SKM-1 treated with dmso at 0.1 percent for 144 hours (cell line): ENCODE data around the gene TFPI.

Experiments
- DNase-seq: peaks from one replicate; lab custom pipeline; 2025; ENCODE audit not compliant: unreplicated experiment; lab: John Stamatoyannopoulos, UW

The TFPI gene

GRCh38 chr2:187470698-187471097 lies 83.5 kb downstream of the TFPI start:
- no peak for DNase-seq

DNA sequence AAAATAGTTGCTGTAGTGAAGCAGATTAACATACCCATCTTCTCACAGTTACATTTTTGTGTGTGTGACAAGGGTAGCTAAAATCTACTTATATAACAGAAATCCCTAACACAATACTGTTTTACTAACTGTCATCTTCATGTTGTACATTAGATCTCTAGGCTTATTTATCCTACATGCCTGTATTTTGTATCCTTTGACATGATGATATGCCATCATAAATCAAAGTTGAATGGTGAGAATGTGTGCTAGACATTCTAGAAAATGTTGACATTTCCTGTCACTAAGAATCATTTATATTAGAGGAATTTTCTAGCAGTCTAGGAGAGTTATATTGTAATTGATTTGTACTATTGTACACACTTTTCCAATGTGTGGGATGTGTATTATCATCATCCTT lies 84.7 kb downstream of the TFPI start:
- no peak for DNase-seq

DNA sequence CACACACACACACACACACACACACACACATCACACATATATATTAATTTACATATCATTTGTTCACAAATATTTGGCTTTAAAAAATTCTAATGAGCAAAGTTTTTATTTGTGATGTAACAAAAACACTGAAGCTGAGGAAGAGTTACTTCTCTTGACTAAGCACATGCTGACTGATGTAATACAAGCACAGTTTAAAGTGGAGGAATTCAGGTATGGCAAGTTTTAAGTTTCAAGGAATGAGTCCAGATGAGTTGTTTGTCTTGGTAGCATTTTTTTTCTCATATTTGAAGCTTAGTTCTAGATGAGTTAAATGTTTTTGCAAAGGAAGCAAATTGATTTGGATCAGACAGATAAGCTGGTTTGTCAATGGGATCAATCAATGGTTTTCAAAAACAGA lies 86.0 kb downstream of the TFPI start:
- no peak for DNase-seq

- DNase-seq: no peak
Observed at GRCh38 chr2:187466129-187466792, 88.0 kb downstream of the TFPI start.

DNA sequence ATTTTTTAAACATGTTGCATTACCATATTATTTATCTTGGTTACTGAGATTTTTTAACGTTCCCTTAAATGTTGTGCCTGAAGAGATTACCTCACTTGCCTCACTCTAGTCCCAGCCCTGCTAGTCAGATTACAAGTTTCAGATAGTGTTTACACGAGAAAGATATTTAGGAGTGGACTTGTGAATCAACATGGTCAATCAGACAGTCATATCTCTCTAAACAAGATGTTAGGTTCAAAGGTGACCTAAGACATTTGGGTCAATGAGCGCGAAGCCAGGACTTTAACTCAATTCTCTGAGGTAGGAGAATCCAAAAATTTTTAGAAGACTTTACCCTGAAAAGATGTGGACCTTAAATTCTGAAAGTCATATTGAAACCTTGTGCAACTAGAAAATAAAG lies 91.4 kb downstream of the TFPI start:
- no peak for DNase-seq

- DNase-seq: no peak
Observed at GRCh38 chr2:187461294-187462261, 92.7 kb downstream of the TFPI start.

GRCh38 chr2:187459256-187459655 lies 95.0 kb downstream of the TFPI start:
- DNase-seq: no peak

DNA sequence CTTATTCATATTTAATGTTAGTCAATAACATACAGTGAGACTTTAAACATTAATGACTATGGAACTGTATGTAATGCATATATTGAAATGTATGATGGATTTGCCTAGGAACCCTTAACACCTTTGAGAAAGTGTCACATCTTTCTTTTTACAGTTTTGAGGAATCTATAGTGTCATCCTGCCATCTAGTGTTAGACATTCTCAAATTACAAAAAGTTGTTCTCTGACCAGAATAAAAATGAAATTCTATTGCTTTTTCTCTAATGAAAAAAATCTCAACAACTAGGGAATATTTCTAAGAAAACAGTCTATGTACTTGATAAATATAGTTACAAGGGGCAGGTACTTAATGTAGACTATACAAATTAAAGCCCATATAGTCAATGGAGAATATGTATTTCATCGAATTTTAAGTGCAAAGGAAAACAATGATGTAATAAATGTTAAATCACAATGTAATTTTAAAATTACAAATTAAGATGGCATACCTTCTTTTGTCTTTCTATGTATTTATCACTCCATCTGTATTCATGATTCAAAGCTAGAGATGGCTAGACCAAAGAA lies 101.1 kb downstream of the TFPI start:
- DNase-seq: peak; percentile 35

- DNase-seq: no peak
Observed at GRCh38 chr2:187451510-187451909, 102.7 kb downstream of the TFPI start.

- no peak for DNase-seq
Observed at GRCh38 chr2:187447336-187447735, 106.9 kb downstream of the TFPI start.

DNA sequence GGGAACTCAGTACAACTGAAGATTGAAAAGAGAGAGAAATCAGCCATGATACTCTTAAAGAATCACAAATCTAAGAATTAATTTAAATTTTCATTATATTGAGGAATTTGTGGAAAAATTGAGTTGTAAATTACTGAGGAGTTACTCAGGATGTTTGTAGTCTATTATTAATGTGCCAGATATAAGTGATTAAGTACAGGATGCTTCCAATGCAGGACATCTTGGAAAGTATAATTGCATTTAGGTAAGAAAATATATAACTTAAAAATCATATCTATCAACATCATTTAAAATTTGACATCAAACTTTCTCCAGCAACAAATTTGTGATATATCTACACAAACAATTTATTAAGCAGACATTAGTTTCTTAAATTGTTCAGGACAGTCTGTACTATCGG lies 107.5 kb downstream of the TFPI start:
- no peak for DNase-seq

- no peak for DNase-seq
Observed at GRCh38 chr2:187445051-187445450, 109.2 kb downstream of the TFPI start.

GRCh38 chr2:187442778-187443177 lies 111.5 kb downstream of the TFPI start:
- no peak for DNase-seq

DNA sequence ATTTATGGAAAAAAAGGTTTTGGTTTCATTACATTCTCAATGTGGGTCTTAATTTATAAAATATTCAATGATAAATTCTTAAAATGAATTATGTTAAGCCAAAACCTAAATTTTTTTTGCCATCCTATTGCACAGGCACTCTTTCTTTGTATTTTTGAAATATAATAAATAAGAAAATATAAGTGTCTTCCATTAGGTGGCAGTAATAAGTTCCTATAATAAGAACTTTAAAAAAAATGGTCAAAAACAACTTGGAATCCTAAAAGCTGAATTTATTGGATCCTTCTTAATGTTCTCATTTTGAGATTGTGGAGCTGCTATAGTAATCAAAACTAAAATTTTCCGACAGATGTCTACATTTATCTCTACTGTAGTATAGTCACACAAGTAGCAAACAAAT lies 111.9 kb downstream of the TFPI start:
- no peak for DNase-seq

DNA sequence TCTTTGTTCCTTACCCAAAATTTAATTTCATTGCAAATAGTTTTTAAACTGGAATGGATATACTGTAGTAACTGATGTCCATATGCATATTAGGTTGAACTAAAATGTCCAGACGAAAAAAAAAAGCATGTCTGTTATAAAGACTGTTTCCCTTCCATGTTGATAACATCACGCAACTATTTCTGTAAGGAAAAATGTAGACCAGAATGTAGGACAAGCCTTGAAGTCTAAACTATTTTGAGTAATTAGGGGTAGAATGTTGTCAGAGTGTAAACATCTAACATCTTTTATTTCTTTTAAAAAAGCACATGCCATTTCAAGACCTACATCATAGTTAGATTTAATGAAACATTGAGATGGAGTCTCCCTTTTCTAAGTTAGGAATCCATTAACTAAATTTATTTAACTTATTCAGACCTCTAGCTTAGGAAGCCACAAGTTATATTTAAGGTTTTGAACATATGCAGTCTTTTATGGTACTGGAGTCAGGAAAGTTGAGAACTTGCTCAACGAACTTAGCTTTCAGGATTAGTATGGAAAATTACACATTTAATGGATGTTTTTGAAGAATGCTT lies 114.0 kb downstream of the TFPI start:
- no peak for DNase-seq

GRCh38 chr2:187438455-187438854 lies 115.8 kb downstream of the TFPI start:
- DNase-seq: no peak

- DNase-seq: no peak
Observed at GRCh38 chr2:187435756-187436155, 118.5 kb downstream of the TFPI start.

DNA sequence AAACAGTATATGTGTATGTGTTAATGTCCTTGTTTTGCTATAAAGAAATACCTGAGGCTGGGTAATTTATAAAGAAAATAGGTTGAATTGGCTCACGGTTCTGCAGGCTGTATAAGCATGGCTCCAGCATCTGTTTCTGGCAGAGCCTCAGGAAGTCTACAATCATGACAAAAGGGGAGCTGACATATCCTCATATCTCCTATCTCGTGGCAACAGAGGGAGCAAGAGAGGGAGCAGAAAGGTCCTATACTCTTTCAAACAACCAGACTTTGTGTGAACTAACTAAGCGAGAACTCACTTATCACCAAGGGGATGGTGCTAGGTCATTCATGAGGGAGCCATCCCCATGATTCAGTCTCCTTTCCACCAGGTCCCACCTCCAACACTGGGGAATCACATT lies 119.2 kb downstream of the TFPI start:
- DNase-seq: no peak

- no peak for DNase-seq
Observed at GRCh38 chr2:187434342-187434785, 119.9 kb downstream of the TFPI start.

DNA sequence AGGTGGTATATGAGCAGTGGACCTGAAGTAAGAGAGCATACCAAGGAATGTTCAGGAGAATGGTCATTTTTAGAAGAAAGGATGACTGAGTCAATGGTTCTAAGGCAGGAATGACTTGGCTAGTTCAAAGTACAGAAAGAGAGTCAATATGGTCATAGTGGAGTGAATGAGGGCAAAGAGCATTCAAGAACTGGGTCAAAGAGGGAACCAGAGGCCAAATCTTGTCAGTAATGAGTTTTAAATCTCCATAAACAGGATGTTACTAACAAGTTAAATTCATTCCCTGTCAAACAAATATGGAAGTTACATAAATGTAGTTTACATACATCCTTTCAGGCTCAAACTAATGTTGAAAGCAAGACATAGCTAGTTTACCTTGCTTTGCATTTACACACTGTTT lies 122.3 kb downstream of the TFPI start:
- DNase-seq: no peak

- no peak for DNase-seq
Observed at GRCh38 chr2:187429989-187430388, 124.2 kb downstream of the TFPI start.

DNA sequence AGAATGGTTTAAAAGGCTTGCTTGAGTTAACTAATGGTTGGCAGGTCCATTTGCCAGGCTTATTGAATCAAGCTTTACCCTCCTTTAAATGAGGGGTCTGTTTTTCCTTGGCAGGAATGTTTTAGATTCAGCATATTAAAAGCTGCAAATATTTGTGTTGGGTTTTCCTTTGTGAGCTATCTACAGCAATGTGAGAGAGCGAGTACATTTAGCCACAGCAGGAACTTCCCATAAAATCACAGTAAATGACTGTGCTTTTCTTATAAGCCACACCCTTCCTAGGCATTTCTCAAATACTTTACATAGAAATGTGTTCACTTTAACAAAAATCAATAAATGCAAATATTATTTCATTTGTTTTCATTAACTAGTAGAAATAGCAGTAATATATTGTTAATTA lies 130.1 kb downstream of the TFPI start:
- no peak for DNase-seq
